ENCODE data around the gene PEX5. TPM values are rescaled to one million over a fixed set of nuclear protein-coding genes. Genes with fewer than 3 reads are reported as not detected.

PEX5 gene
- 25.9 and 30.3 TPM in 2 replicates for total RNA-seq

- no peak for TF ChIP-seq CTCF (IDR thresholded peaks at IDR 0.05; ENCODE audit: insufficient read depth, low read depth, low read length)
- peak within 1 kb of the TSS; percentile 71 for H3K4me3 ChIP-seq (ENCODE audit: low read depth, low read length)
- DNase-seq (ENCODE audit: low read depth): peak; percentile 93
These were observed at the start of gene PEX5 for GRCh38 chr12:7189398-7190267. TSS of gene PEX5 (plus strand) at chr12:7189686. CDS start at chr12:7190378, 692 bp downstream.

- H3K4me3 ChIP-seq (ENCODE audit: low read depth, low read length): no peak overlapping the region
- TF ChIP-seq CTCF (IDR thresholded peaks at IDR 0.05; ENCODE audit: insufficient read depth, low read depth, low read length): no peak
- no peak for DNase-seq (ENCODE audit: low read depth)
These were observed 48.0 kb upstream of the PEX5 start for GRCh38 chr12:7141351-7142005.

- DNase-seq (ENCODE audit: low read depth): peak; percentile 57
- TF ChIP-seq CTCF (IDR thresholded peaks at IDR 0.05; ENCODE audit: insufficient read depth, low read depth, low read length): peak; percentile 86
- H3K4me3 ChIP-seq (ENCODE audit: low read depth, low read length): no peak overlapping the region
These were observed 47.3 kb upstream of the PEX5 start for GRCh38 chr12:7142056-7142644.

- no peak for TF ChIP-seq CTCF (IDR thresholded peaks at IDR 0.05; ENCODE audit: insufficient read depth, low read depth, low read length)
- no peak overlapping the region for H3K4me3 ChIP-seq (ENCODE audit: low read depth, low read length)
These were observed 46.5 kb upstream of the PEX5 start for GRCh38 chr12:7142809-7143465.

DNA sequence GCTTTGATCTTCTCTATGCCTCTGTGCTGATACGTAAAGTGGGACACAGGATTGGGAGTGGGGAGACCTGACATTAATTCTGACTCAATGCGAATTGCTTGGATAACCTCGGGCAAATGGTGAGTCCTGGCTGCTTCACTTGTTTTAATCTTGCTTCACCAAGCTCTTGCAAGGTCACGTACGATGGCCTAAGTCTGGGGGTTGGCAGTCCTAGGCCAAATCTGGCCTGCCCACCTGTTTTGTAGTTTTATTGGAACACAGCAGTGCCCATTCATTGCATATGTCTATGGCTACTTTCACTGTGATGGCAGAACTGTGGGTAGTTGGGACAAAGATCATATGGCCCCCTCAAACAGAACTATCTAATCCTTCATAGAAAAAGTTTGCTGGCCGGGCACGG, 45.9 kb upstream of the PEX5 start:
- TF ChIP-seq CTCF (IDR thresholded peaks at IDR 0.05; ENCODE audit: insufficient read depth, low read depth, low read length): no peak
- DNase-seq (ENCODE audit: low read depth): no peak
- H3K4me3 ChIP-seq (ENCODE audit: low read depth, low read length): no peak overlapping the region

More at GRCh38 chr12:7142809-7143465, 46.5 kb upstream of the PEX5 start:
- no peak for DNase-seq (ENCODE audit: low read depth)

DNA sequence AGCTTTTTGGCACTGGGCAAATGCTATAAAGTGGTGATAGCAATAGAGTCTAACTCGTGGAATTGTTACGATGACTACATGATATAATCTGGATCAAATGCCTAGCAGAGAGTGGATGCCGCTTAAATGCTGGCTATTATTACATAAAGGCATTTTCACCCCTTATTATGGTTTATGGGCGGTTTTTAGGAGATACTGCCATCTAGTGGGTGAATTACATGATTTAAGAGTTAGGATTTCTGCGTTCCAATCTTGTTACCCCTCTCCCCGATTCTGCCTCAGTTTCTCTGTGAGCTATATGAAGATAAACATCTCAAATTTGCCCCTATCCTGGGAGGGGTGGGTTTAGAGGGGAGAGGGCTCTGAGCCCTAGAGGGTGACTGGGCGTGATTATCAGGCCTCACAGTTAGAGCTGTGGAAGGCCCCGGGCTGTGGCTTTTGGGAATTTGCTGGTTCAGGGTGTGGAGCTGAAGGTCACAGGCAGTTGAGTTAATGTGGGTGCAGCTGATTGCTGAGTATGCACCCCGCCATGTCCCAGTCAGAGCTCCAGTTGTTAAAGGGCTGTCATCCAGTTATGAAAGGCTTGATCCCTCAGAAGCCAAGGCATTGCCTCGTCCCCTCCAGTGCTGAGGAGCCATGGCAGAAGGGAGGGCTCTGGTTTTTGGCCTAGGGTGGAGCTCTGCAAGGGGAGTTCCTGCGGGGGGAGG, 44.9 kb upstream of the PEX5 start:
- peak; percentile 57 for TF ChIP-seq CTCF (IDR thresholded peaks at IDR 0.05; ENCODE audit: insufficient read depth, low read depth, low read length)
- H3K4me3 ChIP-seq (ENCODE audit: low read depth, low read length): no peak overlapping the region
- DNase-seq (ENCODE audit: low read depth): peak; percentile 50

All from fibroblast of villous mesenchyme (primary cell).